ENCODE results near the gene TMEM52B.
A peak's percentile ranks its signal among the peaks of the same experiment; 100 is the strongest.
"Not testable (repeated sequence)": the region's sequence is repeated elsewhere in the genome, so short reads cannot be mapped to it uniquely, and the experiment has no call there.

TMEM52B gene

GRCh38 chr12:10186299-10186698 is 7.5 kb downstream of the TMEM52B start:
- TF ChIP-seq, protein P1, sequence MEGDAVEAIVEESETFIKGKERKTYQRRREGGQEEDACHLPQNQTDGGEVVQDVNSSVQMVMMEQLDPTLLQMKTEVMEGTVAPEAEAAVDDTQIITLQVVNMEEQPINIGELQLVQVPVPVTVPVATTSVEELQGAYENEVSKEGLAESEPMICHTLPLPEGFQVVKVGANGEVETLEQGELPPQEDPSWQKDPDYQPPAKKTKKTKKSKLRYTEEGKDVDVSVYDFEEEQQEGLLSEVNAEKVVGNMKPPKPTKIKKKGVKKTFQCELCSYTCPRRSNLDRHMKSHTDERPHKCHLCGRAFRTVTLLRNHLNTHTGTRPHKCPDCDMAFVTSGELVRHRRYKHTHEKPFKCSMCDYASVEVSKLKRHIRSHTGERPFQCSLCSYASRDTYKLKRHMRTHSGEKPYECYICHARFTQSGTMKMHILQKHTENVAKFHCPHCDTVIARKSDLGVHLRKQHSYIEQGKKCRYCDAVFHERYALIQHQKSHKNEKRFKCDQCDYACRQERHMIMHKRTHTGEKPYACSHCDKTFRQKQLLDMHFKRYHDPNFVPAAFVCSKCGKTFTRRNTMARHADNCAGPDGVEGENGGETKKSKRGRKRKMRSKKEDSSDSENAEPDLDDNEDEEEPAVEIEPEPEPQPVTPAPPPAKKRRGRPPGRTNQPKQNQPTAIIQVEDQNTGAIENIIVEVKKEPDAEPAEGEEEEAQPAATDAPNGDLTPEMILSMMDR (conservative IDR thresholded peaks at IDR 0.05): no peak
- no peak overlapping the region for H3K27ac ChIP-seq

DNA sequence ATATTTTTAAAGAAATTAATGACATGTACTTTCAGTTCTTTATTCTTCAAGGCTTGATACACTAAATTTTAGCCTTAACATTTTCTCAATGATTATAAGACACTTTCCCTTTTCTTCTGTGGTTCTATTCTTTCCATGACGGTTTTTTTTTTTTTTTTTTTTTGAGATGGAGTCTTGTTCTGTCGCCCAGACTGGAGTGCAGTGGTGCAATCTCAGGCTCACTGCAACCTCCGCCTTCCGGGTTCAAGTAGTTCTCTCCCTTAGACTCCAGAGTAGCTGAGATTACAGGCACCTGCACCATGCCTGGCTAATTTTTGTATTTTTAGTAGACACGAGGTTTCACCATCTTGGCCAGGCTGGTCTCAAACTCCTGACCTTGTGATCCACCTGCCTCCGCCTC is 8.1 kb downstream of the TMEM52B start:
- H3K27ac ChIP-seq: not testable (repeated sequence)

DNA sequence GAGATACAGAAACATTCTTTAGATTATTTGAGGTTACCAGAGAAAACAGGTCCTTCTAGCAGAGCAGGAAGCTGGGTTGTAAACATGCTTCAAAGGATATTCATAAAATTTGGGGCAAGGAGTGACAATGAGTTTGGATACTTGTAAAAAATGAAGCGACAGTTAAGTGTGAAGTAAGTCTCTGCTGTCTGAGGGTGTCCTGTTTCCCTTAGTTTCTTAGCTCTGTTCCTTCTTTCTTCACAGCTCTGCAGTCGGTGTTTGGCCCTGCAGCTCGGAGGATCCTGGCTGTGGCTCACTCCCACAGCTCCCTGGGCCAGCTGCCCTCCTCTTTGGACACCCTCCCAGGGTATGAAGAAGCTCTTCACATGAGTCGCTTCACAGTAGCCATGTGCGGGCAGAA is 10.8 kb downstream of the TMEM52B start:
- H3K27ac ChIP-seq: peak overlapping the region; percentile 28
- TF ChIP-seq, protein P1 (conservative IDR thresholded peaks at IDR 0.05): no peak

DNA sequence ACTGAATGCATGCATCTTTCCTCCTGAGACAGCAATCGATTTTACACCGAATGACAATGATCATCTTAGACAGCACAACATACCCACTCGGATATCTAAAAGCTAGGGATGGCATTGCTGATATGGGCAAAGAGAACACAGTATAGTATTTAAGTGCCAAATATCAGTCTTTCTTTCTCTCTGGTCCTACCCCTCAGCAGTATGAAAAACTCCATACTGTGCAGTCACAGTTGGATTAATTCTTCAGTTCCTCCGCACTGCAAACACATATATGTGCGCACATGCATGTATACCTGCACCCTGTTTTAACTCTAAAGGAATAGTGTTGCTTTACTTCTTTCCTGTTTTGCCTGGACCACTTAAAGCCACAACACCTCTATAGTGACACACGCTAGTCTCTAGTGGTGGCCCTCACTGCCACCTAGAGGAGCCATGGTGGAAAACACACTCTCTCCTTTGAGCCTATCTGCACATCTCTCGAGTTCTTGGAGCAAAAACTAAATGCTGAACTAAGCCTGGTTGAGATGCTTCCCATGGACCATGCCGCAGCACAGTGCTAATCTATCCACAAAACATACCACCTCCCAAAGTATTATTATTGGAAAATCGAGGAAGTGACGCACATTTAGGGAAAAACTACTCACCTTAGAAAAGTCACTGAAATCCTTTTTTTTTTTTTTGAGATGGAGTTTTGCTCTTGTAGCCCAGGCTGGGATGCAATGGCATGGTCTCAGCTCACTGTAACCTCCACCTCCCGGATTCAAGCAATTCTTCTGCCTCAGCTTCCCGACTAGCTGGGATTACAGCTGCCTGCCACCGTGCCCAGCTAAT is 11.9 kb downstream of the TMEM52B start:
- no peak overlapping the region for H3K27ac ChIP-seq
- TF ChIP-seq, protein P1 (conservative IDR thresholded peaks at IDR 0.05): peak; percentile 92

DNA sequence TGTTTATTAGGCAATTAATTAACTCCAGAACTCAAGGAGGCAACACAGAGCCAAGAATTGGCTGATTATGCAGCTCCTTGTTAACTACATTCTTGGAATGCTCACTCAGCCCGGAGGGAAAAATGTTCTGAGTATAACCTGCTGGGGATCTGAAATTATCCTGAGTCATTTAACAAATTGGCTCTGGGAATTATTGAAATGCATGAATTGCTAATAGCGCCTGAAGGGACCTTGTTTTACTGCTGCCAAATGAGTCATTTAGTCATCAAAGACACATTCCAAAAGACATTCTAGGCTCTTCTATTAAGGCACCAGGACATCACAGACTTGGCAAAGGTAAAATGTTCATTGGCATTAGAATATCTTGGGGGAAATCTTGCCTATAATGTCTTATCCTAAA is 13.0 kb downstream of the TMEM52B start:
- no peak overlapping the region for H3K27ac ChIP-seq
- TF ChIP-seq, protein P1 (conservative IDR thresholded peaks at IDR 0.05): no peak

DNA sequence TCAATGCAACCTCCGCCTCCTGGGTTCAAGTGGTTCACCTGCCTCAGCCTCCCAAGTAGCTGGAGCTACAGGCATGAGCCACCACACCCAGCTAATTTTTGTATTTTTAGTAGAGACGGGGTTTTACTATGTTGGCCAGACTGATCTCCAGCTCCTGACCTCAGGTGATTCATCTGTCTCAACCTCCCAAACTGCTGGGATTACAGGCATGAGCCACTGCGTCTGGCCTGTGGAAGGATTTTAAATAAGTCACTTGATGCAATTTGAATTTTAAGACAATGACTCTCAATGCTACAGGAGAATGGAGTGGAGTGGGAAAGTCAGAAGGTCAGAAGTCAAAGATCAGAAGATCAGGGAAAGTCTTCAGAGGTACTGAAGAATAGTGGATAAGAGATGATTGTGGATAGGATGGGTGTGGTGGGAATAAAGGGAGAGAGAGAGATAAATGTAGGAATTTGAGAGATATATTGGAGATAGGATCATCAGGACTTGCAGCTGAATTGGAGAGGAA is 15.4 kb downstream of the TMEM52B start:
- H3K27ac ChIP-seq: no peak overlapping the region
- TF ChIP-seq, protein P1 (conservative IDR thresholded peaks at IDR 0.05): no peak

- H3K27ac ChIP-seq: no peak overlapping the region
- TF ChIP-seq, protein P1 (conservative IDR thresholded peaks at IDR 0.05): no peak
Measured at GRCh38 chr12:10196210-10196609, 17.4 kb downstream of the TMEM52B start.

GRCh38 chr12:10197879-10198278 is 19.0 kb downstream of the TMEM52B start:
- H3K27ac ChIP-seq: no peak overlapping the region
- TF ChIP-seq, protein P1 (conservative IDR thresholded peaks at IDR 0.05): no peak

- not testable (repeated sequence) for H3K27ac ChIP-seq
Measured at GRCh38 chr12:10204495-10204894, 25.7 kb downstream of the TMEM52B start.
